Smooth muscle cell (in vitro differentiated cells): ENCODE measurements around the gene EVL. TPM values are rescaled to one million over a fixed set of nuclear protein-coding genes. Genes with fewer than 3 reads are reported as not detected.

Source experiments
- DNase-seq: peaks from one replicate; lab custom pipeline; 2025; ENCODE audit not compliant: unreplicated experiment; lab: John Stamatoyannopoulos, UW
- H2AFZ ChIP-seq: fragments of 200-600 bp; sonication (generic); 2 replicates; pipeline ENCODE4 v1.6.0; 2016; ENCODE audit warnings: antibody characterized with exemption, low read depth, mild to moderate bottlenecking
- H3F3A ChIP-seq: fragments of 200-600 bp; sonication (generic); 2 replicates; pipeline ENCODE4 v1.6.0; 2017; ENCODE audit warnings: antibody characterized with exemption, low read depth
- H3K27ac ChIP-seq: fragments of 200-600 bp; sonication (generic); 2 replicates; pipeline ENCODE4 v1.5.1; 2016; ENCODE audit warnings: low read depth, mild to moderate bottlenecking
- H3K27me3 ChIP-seq: fragments of 200-600 bp; sonication (generic); 2 replicates; pipeline ENCODE4 v1.6.1; 2016; ENCODE audit warnings: low read depth, mild to moderate bottlenecking
- H3K36me3 ChIP-seq: fragments of 200-600 bp; sonication (generic); 2 replicates; pipeline ENCODE4 v1.5.1; 2016; ENCODE audit warnings: low read depth
- H3K4me1 ChIP-seq: fragments of 200-600 bp; sonication (generic); 2 replicates; pipeline ENCODE4 v1.5.1; 2016; ENCODE audit warnings: low read depth
- H3K4me2 ChIP-seq: fragments of 200-600 bp; sonication (generic); 2 replicates; pipeline ENCODE4 v1.6.0; 2016; ENCODE audit warnings: mild to moderate bottlenecking
- H3K4me3 ChIP-seq: fragments of 200-600 bp; sonication (generic); 2 replicates; pipeline ENCODE4 v1.5.1; 2016; ENCODE audit warnings: mild to moderate bottlenecking
- H3K79me2 ChIP-seq: fragments of 200-600 bp; sonication (generic); 2 replicates; pipeline ENCODE4 v1.6.0; 2016; ENCODE audit warnings: low read depth, mild to moderate bottlenecking
- H3K9ac ChIP-seq: fragments of 200-600 bp; sonication (generic); 2 replicates; pipeline ENCODE4 v1.6.0; 2016; ENCODE audit warnings: low read depth
- H3K9me3 ChIP-seq: fragments of 200-600 bp; sonication (generic); replicated peaks from 2 replicates; pipeline ENCODE4 v1.5.1; 2016; ENCODE audit warnings: low read depth
- H4K20me1 ChIP-seq: fragments of 200-600 bp; sonication (generic); 2 replicates; pipeline ENCODE4 v1.6.0; 2016; ENCODE audit warnings: low read depth
- WGBS: methylation state at CpG from one replicate; pipeline ENCODE4 v1.1.7; 2016; ENCODE audit warnings: low lambda C conversion rate; 5-methylcytosine and 5-hydroxymethylcytosine counted together
- polyA plus RNA-seq: library from polyadenylated mRNA; unstranded; fragments of >200 nt; fragmentation: Nextera tagmentation; extraction: Ambion mirVana; gene quantifications from 2 replicates; pipeline ENCODE4 v1.2.1, GENCODE V29; 2016
- total RNA-seq: library from RNA; depleted of rRNA; stranded (reverse); fragments of >200 nt; gene quantifications from 2 replicates; pipeline ENCODE4 v1.2.3, GENCODE V29; 2014
- TF ChIP-seq, protein P1 (sequence below): fragments of 200-600 bp; sonication (generic); IDR thresholded peaks from 2 replicates; pipeline ENCODE4 v1.5.1; 2017; ENCODE audit warnings: borderline replicate concordance, mild to moderate bottlenecking, antibody characterized with exemption; ENCODE audit not compliant: insufficient read depth, poor library complexity, severe bottlenecking

The EVL gene
- total and polyA plus RNA-seq, 2 experiments from 2014 or later, result 19.5 to 26.3 TPM

DNA sequence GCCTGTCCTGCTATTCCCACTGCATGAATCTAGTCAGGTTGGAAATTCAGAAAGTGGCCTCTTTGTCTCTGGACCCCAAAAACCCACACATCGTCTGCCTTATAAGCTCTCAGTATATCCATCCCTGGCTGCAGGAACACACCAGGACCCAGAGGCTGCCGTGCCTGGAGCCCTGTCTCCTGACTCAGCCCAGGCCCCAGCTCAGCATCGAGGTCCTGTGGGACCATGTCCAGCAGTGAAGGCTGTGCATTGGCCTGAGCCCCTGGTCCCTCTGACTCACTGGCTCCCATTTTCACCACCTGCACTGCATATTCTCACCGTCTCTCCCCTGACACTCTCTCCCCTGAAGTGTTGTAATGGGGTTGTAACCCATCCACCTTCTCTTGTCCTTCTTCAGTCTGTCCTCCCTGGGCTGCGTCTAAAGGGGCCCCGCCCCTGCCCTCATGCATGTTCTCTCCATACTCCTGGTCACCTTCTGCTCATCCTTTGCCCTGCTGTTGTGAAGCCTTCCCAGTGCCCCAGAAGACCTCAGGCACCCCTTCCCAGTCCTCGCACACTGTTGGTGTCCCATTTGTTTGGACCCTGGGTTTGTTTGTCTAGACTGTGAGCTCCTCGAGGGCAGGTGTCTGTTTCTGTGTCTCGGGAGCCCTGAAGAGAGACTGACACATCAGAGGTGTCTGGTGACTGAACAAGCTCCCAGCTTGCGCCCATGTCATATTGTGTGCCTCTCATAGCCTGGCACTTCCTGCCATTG, 43.8 kb downstream of the EVL start:
- no peaks in the 10 kb centered on the region for H3F3A ChIP-seq
- WGBS, result 90% methylated on average over 10 of the region's 10 CpGs
- H3K4me2 ChIP-seq, result no peak overlapping the region
- TF ChIP-seq, protein P1, sequence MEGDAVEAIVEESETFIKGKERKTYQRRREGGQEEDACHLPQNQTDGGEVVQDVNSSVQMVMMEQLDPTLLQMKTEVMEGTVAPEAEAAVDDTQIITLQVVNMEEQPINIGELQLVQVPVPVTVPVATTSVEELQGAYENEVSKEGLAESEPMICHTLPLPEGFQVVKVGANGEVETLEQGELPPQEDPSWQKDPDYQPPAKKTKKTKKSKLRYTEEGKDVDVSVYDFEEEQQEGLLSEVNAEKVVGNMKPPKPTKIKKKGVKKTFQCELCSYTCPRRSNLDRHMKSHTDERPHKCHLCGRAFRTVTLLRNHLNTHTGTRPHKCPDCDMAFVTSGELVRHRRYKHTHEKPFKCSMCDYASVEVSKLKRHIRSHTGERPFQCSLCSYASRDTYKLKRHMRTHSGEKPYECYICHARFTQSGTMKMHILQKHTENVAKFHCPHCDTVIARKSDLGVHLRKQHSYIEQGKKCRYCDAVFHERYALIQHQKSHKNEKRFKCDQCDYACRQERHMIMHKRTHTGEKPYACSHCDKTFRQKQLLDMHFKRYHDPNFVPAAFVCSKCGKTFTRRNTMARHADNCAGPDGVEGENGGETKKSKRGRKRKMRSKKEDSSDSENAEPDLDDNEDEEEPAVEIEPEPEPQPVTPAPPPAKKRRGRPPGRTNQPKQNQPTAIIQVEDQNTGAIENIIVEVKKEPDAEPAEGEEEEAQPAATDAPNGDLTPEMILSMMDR, result no peak
- DNase-seq, result no peak
- H3K36me3 ChIP-seq, result no peaks in the 10 kb centered on the region
- no peak overlapping the region for H3K27ac ChIP-seq
- peaks cover 7% of the 10 kb centered on the region for H3K4me1 ChIP-seq
- H3K9ac ChIP-seq, result no peak overlapping the region
- no peaks in the 10 kb centered on the region for H3K27me3 ChIP-seq
- H3K9me3 ChIP-seq, result no peaks in the 10 kb centered on the region
- H3K4me3 ChIP-seq, result no peak overlapping the region
- no peak overlapping the region for H2AFZ ChIP-seq
- H3K79me2 ChIP-seq, result no peaks in the 10 kb centered on the region
- H4K20me1 ChIP-seq, result no peaks in the 10 kb centered on the region

DNA sequence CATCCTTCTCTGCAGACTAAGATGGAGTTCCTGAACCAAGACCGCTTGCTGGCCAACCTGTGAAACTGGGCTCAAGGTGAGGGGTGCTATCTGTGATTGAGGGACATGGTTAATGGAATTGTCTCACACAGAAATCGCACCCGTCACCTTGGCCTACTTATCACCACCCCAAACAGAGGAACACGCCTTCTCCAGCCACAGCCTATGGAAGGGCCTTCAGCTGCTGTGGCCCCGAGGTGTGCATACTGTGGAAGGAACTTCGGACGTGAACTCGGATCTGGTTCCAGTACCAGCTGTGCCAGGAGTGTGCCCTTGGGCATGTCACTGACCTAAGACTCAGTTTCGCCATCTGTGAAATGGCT, 44.4 kb downstream of the EVL start:
- Histone ChIP-seq H3K27me3 (no peaks in the 10 kb centered on the region), H3K4me3 (no peak overlapping the region), H3K9ac (no peak overlapping the region), H3K4me2 (no peak overlapping the region), H3K36me3 (no peaks in the 10 kb centered on the region), H2AFZ (no peak overlapping the region), H3K4me1 (peaks cover 7% of the 10 kb centered on the region), H3K79me2 (no peaks in the 10 kb centered on the region), H3K9me3 (no peaks in the 10 kb centered on the region), H3K27ac (no peak overlapping the region), H4K20me1 (no peaks in the 10 kb centered on the region), H3F3A (no peaks in the 10 kb centered on the region)
- WGBS, result 99% methylated on average over 9 of the region's 9 CpGs
- DNase-seq, result no peak
- TF ChIP-seq, protein P1, result no peak

GRCh38 chr14:100110816-100111215, 45.6 kb downstream of the EVL start:
- DNase-seq, result no peak
- no peak overlapping the region for H2AFZ ChIP-seq
- H3K36me3 ChIP-seq, result no peaks in the 10 kb centered on the region
- H3K9ac ChIP-seq, result no peak overlapping the region
- H3K79me2 ChIP-seq, result no peaks in the 10 kb centered on the region
- TF ChIP-seq, protein P1, result no peak
- no peaks in the 10 kb centered on the region for H3K9me3 ChIP-seq
- H3K4me1 ChIP-seq, result peaks cover 7% of the 10 kb centered on the region
- H3K27me3 ChIP-seq, result no peaks in the 10 kb centered on the region
- H3K27ac ChIP-seq, result no peak overlapping the region
- no peaks in the 10 kb centered on the region for H3F3A ChIP-seq
- H3K4me2 ChIP-seq, result no peak overlapping the region
- no peak overlapping the region for H3K4me3 ChIP-seq
- no peaks in the 10 kb centered on the region for H4K20me1 ChIP-seq
- 98% methylated on average over 6 of the region's 6 CpGs for WGBS
